Neuronal stem cell (in vitro differentiated cells): ENCODE measurements around the gene ERGIC2.
"Not testable (repeated sequence)": the region's sequence is repeated elsewhere in the genome, so short reads cannot be mapped to it uniquely, and the experiment has no call there.

Source experiments
- DNase-seq: peaks from one replicate; pipeline ENCODE4 v3.0.0-alpha.2; 2013; ENCODE audit warnings: low spot score
- H2AFZ ChIP-seq: one replicate; pipeline ENCODE4 v1.6.1; 2013; ENCODE audit warnings: mild to moderate bottlenecking, low read length, inconsistent platforms
- H2AK5ac ChIP-seq: 2 replicates; pipeline ENCODE4 v1.6.1; 2013; ENCODE audit warnings: low read depth, mild to moderate bottlenecking, inconsistent platforms, low read length, moderate library complexity, mixed read lengths
- H2BK120ac ChIP-seq: 2 replicates; pipeline ENCODE4 v1.6.1; 2013; ENCODE audit warnings: low read depth, mild to moderate bottlenecking, inconsistent platforms, low read length, moderate library complexity, mixed read lengths
- H2BK12ac ChIP-seq: one replicate; pipeline ENCODE4 v1.6.1; 2013; ENCODE audit warnings: low read length, inconsistent platforms
- H2BK15ac ChIP-seq: 2 replicates; pipeline ENCODE4 v1.6.1; 2013; ENCODE audit warnings: mild to moderate bottlenecking, low read length, inconsistent platforms, mixed read lengths
- H2BK5ac ChIP-seq: one replicate; pipeline ENCODE4 v1.6.1; 2013; ENCODE audit warnings: inconsistent platforms, mild to moderate bottlenecking, low read length, moderate library complexity
- H3K14ac ChIP-seq: one replicate; pipeline ENCODE4 v1.6.1; 2013; ENCODE audit warnings: low read length, inconsistent platforms
- H3K18ac ChIP-seq: 2 replicates; pipeline ENCODE4 v1.6.1; 2013; ENCODE audit warnings: low read length, inconsistent platforms
- H3K23ac ChIP-seq: 2 replicates; pipeline ENCODE4 v1.6.1; 2013; ENCODE audit warnings: low read depth, mild to moderate bottlenecking, mixed read lengths, low read length, inconsistent platforms; ENCODE audit not compliant: poor library complexity
- H3K27ac ChIP-seq: replicated peaks from 3 replicates; pipeline ENCODE4 v1.5.1; 2013; ENCODE audit warnings: low read length, inconsistent platforms
- H3K27me3 ChIP-seq, 3 experiments: 2 replicates each; pipeline ENCODE4 v1.6.1; 2013; ENCODE audit warnings: low read length in 3 of 3, mild to moderate bottlenecking in 2 of 3, inconsistent platforms in 1 of 3, low read depth in 1 of 3, mixed read lengths in 1 of 3, moderate library complexity in 1 of 3; ENCODE audit not compliant: control insufficient read depth in 3 of 3, insufficient read depth in 3 of 3
- H3K36me3 ChIP-seq, 2 donors: replicated peaks in 1 of 2; 2 replicates each; pipeline ENCODE4 v1.6.1; 2013; ENCODE audit warnings: low read length in 2 of 2; ENCODE audit not compliant: control insufficient read depth in 2 of 2, insufficient read depth in 2 of 2
- H3K4ac ChIP-seq: 2 replicates; pipeline ENCODE4 v1.6.1; 2013; ENCODE audit warnings: inconsistent platforms, mild to moderate bottlenecking, low read length, moderate library complexity
- H3K4me1 ChIP-seq, 2 donors: 1 replicate in 1 of 2; 2 replicates in 1 of 2; pipeline ENCODE4 v1.6.1; 2013; ENCODE audit warnings: low read length in 2 of 2, low read depth in 1 of 2; ENCODE audit not compliant: control insufficient read depth in 2 of 2, insufficient read depth in 1 of 2
- H3K4me2 ChIP-seq: one replicate; pipeline ENCODE4 v1.6.1; 2013; ENCODE audit warnings: mild to moderate bottlenecking, low read length, inconsistent platforms; ENCODE audit not compliant: insufficient read depth, poor library complexity, severe bottlenecking
- H3K4me3 ChIP-seq, 2 donors: 2 replicates each; pipeline ENCODE4 v1.5.1; 2013; ENCODE audit warnings: low read length in 2 of 2, mild to moderate bottlenecking in 2 of 2, inconsistent platforms in 1 of 2, moderate library complexity in 1 of 2
- H3K79me1 ChIP-seq: one replicate; pipeline ENCODE4 v1.6.1; 2013; ENCODE audit warnings: low read depth, mild to moderate bottlenecking, inconsistent platforms, low read length, moderate library complexity
- H3K9ac ChIP-seq: one replicate; pipeline ENCODE4 v1.6.1; 2013; ENCODE audit warnings: mild to moderate bottlenecking, low read depth, low read length, inconsistent platforms; ENCODE audit not compliant: poor library complexity
- H3K9me3 ChIP-seq, 2 donors: replicated peaks in 1 of 2; 2 replicates each; pipeline versions ENCODE3 to v1.6.1; 2013; ENCODE audit warnings: low read length in 2 of 2, mild to moderate bottlenecking in 2 of 2, inconsistent platforms in 1 of 2, low read depth in 1 of 2, mixed read lengths in 1 of 2, moderate library complexity in 1 of 2; ENCODE audit not compliant: control insufficient read depth in 2 of 2, insufficient read depth in 1 of 2
- H4K8ac ChIP-seq: one replicate; pipeline ENCODE4 v1.6.1; 2013; ENCODE audit warnings: low read depth, mild to moderate bottlenecking, inconsistent platforms, low read length, moderate library complexity
- H4K91ac ChIP-seq: one replicate; pipeline ENCODE4 v1.6.1; 2013; ENCODE audit warnings: low read length, low read depth, mild to moderate bottlenecking, inconsistent platforms; ENCODE audit not compliant: poor library complexity
- WGBS, 2 donors: extraction: QIAGEN DNeasy Blood & Tissue Kit; methylation state at CpG; one replicate each; pipeline ENCODE4 v1.1.7; 2013; ENCODE audit warnings: missing lambda C conversion rate in 2 of 2, mixed read lengths in 1 of 2; ENCODE audit not compliant: insufficient read length in 2 of 2, insufficient replicate concordance in 1 of 2; ENCODE audit errors: extremely low coverage in 2 of 2; 5-methylcytosine and 5-hydroxymethylcytosine counted together

ERGIC2 gene

DNA sequence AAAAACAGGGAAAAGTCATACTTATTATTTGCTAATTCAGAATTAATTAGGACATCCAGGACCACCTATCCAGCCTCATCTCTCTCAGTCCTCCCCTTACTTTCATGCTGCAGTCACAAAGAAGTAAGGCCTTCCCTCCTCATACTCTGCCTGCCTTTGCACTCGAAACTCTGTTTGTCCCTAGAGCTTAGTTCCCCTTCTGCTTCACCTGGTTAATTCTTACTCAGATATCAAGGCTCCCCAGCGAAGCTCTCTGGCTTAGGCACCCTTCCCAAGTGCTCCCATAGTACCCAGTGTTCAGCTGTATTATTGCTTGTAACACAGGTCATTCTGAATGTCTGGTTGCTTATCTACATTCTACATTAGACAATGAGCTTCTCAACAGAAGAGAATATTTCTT lies 81.3 kb downstream of the ERGIC2 start:
- Histone ChIP-seq H3K4me2 (no peak overlapping the region), H3K14ac (no peak overlapping the region), H4K91ac (no peak overlapping the region), H4K8ac (no peak overlapping the region), H2AK5ac (no peak overlapping the region), H3K79me1 (peaks cover 3% of the 10 kb centered on the region), H3K36me3 (no peaks in the 10 kb centered on the region), H3K23ac (no peak overlapping the region), H3K18ac (no peak overlapping the region), H2BK120ac (no peak overlapping the region), H2BK15ac (no peak overlapping the region), H3K4me3 (no peak overlapping the region), H3K4me1 (peaks cover 0 to 2% of the 10 kb centered on the region in 2 donors), H2BK12ac (no peak overlapping the region), H2AFZ (no peak overlapping the region), H3K27ac (no peak overlapping the region), H3K27me3 (no peaks in the 10 kb centered on the region), H3K4ac (no peak overlapping the region), H3K9me3 (no peaks in the 10 kb centered on the region), H2BK5ac (no peak overlapping the region), H3K9ac (no peak overlapping the region)
- no CpG with 5 or more reads among the region's 2 CpGs for WGBS, 2 donors
- DNase-seq: no peak

DNA sequence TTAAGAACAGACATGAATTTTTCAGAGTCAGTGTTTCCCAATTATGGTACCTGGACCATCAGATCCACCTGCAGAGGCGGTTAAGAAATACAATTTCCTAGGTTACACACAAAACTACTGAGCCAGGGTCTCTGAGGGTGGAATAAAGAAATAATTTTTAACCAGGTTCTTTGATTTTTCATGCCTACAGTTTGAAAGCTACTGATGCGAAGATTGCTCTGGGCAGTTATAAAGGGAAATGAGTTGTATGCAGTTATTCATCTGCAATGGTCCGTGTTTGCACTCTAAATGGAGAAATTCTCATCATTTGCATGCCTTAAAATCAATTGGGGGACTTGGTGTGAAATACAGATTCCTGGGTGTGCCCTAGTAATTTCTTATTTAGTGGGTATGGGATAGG lies 89.7 kb downstream of the ERGIC2 start:
- Histone ChIP-seq H2AK5ac (no peak overlapping the region), H4K8ac (no peak overlapping the region), H4K91ac (no peak overlapping the region), H2BK12ac (no peak overlapping the region), H3K4ac (no peak overlapping the region), H3K9ac (no peak overlapping the region), H3K4me3 (no peak overlapping the region), H3K14ac (no peak overlapping the region), H3K4me1 (peaks cover 0 to 1% of the 10 kb centered on the region in 2 donors), H3K9me3 (no peaks in the 10 kb centered on the region), H3K27ac (no peak overlapping the region), H3K4me2 (no peak overlapping the region), H3K36me3 (no peaks in the 10 kb centered on the region), H2AFZ (no peak overlapping the region), H3K27me3 (no peaks in the 10 kb centered on the region), H3K79me1 (no peaks in the 10 kb centered on the region), H2BK120ac (no peak overlapping the region), H3K18ac (no peak overlapping the region), H2BK5ac (no peak overlapping the region), H2BK15ac (no peak overlapping the region), H3K23ac (no peak overlapping the region)
- no CpG with 5 or more reads among the region's 3 CpGs for WGBS, 2 donors
- DNase-seq: no peak

DNA sequence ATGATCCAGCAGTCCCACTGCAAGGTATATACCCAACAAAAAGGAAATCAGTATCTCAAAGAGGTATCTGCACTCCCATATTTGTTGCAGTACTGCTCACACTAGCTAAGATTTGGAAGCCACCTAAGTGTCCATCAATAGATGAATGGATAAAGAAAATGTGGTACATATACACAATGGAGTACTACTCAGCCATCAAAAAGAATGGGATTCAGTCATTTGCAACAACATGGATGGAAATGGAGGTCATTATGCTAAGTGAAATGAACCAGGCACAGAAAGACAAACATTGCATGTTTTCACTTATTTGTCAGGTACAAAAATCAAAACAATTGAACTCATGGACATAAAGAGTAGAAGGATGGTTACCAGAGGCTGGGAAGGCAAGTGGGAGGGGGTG lies 90.5 kb downstream of the ERGIC2 start:
- H2AK5ac ChIP-seq: not testable (repeated sequence)

DNA sequence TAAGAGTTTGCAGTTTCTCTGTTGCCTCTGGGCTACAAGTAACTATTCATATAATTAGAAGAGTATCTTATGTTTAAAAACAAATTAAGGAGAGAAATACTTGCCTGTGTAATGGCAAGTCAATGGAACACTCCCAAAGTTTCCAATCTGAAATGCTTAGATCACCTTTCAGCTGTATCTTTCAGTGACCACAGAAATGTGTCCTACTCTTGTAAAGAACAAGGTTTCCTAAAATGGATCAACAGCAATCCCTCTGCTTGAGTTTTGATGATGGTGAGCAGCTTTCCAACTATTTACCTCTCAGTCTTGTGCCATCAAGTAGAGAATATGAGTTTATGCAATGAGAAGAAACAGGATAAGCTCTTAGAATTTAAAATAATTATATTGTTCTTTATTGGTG lies 92.9 kb downstream of the ERGIC2 start:
- Histone ChIP-seq H2AK5ac (no peak overlapping the region), H3K4ac (no peak overlapping the region), H3K4me2 (no peak overlapping the region), H3K79me1 (no peaks in the 10 kb centered on the region), H3K9me3 (no peaks in the 10 kb centered on the region), H3K4me1 (peaks cover 0 to 1% of the 10 kb centered on the region in 2 donors), H3K18ac (no peak overlapping the region), H3K14ac (no peak overlapping the region), H4K91ac (no peak overlapping the region), H2BK5ac (no peak overlapping the region), H3K23ac (no peak overlapping the region), H2BK120ac (no peak overlapping the region), H3K27me3 (no peaks in the 10 kb centered on the region), H2AFZ (no peak overlapping the region), H3K27ac (no peak overlapping the region), H2BK15ac (no peak overlapping the region), H4K8ac (no peak overlapping the region), H3K36me3 (no peaks in the 10 kb centered on the region), H2BK12ac (no peak overlapping the region), H3K4me3 (no peak overlapping the region), H3K9ac (no peak overlapping the region)
- DNase-seq: no peak

More for the DNA sequence above, 90.5 kb downstream of the ERGIC2 start:
- not testable (repeated sequence) for H2BK15ac ChIP-seq, H3K27ac ChIP-seq, H3K79me1 ChIP-seq, H3K14ac ChIP-seq, H3K36me3 ChIP-seq, H2BK5ac ChIP-seq, DNase-seq, H3K18ac ChIP-seq, H2BK120ac ChIP-seq, H2BK12ac ChIP-seq, H4K91ac ChIP-seq, H3K4ac ChIP-seq, H2AFZ ChIP-seq, H3K4me3 ChIP-seq, H3K23ac ChIP-seq, H3K4me1 ChIP-seq, H3K9ac ChIP-seq, H3K27me3 ChIP-seq, H3K9me3 ChIP-seq, H4K8ac ChIP-seq, H3K4me2 ChIP-seq
